Prostate gland (tissue), 2 donors: ENCODE results near the gene TOP2A. TPM values are rescaled to one million over a fixed set of nuclear protein-coding genes. Genes with fewer than 3 reads are reported as not detected.
"Not testable (repeated sequence)": the region's sequence is repeated elsewhere in the genome, so short reads cannot be mapped to it uniquely, and the experiment has no call there.

Experiments used
- DNase-seq: peaks from one replicate; pipeline ENCODE4 v3.0.0-alpha.2; 2019; ENCODE audit warnings: low spot score
- H3K27ac ChIP-seq, 2 donors: fragments of 200-600 bp; sonication (generic); 2 replicates each; pipeline ENCODE4 v1.5.1; 2017 to 2019
- H3K27me3 ChIP-seq: fragments of 200-600 bp; sonication (generic); replicated peaks from 2 replicates; pipeline ENCODE4 v1.5.1; 2019; ENCODE audit not compliant: insufficient read depth
- H3K36me3 ChIP-seq, 2 donors: fragments of 200-600 bp; sonication (generic); 1 replicate in 1 of 2; 2 replicates in 1 of 2; pipeline versions ENCODE4 v1.5.1 to v1.8.1; 2017 to 2019
- H3K4me1 ChIP-seq: fragments of 200-600 bp; sonication (generic); replicated peaks from 2 replicates; pipeline ENCODE4 v1.5.1; 2019
- H3K4me3 ChIP-seq, 2 donors: fragments of 200-600 bp; sonication (generic); 2 replicates each; pipeline ENCODE4 v1.5.1; 2017 to 2019
- H3K9me3 ChIP-seq: fragments of 200-600 bp; sonication (generic); 2 replicates; pipeline ENCODE4 v1.5.1; 2017
- CTCF ChIP-seq, 4 experiments: fragments of 200-600 bp in 2 of 4; fragments of 450-650 bp in 2 of 4; sonication (generic) in 2 of 4; IDR thresholded peaks; 1 replicate in 3 of 4; 2 replicates in 1 of 4; pipeline ENCODE4 v1.5.1; 2016 to 2019; ENCODE audit warnings: antibody characterized with exemption in 4 of 4, mild to moderate bottlenecking in 2 of 4, moderate library complexity in 2 of 4
- POLR2A ChIP-seq: fragments of 450-650 bp; IDR thresholded peaks from one replicate; pipeline ENCODE4 v1.6.1; 2016; ENCODE audit warnings: antibody characterized with exemption, mild to moderate bottlenecking
- POLR2AphosphoS5 ChIP-seq: sonication (generic); formaldehyde crosslinking; IDR thresholded peaks from one replicate; pipeline ENCODE4 v1.6.1; 2017; ENCODE audit warnings: antibody characterized with exemption
- WGBS: methylation state at CpG from one replicate; pipeline ENCODE4 v1.1.5; 2018; 5-methylcytosine and 5-hydroxymethylcytosine counted together
- intact Hi-C: fragments of 100-400 bp; cut with DNase I; formaldehyde crosslinking; loops from one replicate; pipeline ENCODE4 v1.14.2; 2022
- total RNA-seq, 2 donors: library from RNA; depleted of rRNA; stranded (reverse); fragments of >200 nt; gene quantifications; one replicate each; pipeline ENCODE4 v1.1.0, GENCODE V29; 2016

The TOP2A gene
- total RNA-seq, 2 donors from 2014 or later, result 3.1 to 15.9 TPM

GRCh38 chr17:40404003-40404402 is 13.7 kb downstream of the TOP2A start:
- Histone ChIP-seq H3K9me3 (no peaks in the 10 kb centered on the region), H3K27me3 (no peaks in the 10 kb centered on the region), H3K4me1 (no peaks in the 10 kb centered on the region), H3K36me3 (no peaks in the 10 kb centered on the region), H3K27ac (no peak overlapping the region), H3K4me3 (no peak overlapping the region)
- 57% methylated on average over 3 of the region's 3 CpGs for WGBS
- intact Hi-C loops, result loop anchor here (5.0 kb wide), 2 partner anchors 33 to 68 kb away; no protein-coding TSS in a partner anchor
- DNase-seq, result no peak
- TF ChIP-seq POLR2AphosphoS5 (no peak), POLR2A (no peak), CTCF (IDR thresholded peaks at IDR 0.05) (no peak)

- 91% methylated on average over 1 of the region's 1 CpG for WGBS
- H3K27ac ChIP-seq, result no peak overlapping the region
- no peaks in the 10 kb centered on the region for H3K9me3 ChIP-seq
- DNase-seq, result no peak
- H3K4me3 ChIP-seq, result no peak overlapping the region
- intact Hi-C loops, result loop anchor here (5.0 kb wide), 2 partner anchors 35 to 70 kb away; no protein-coding TSS in a partner anchor
- H3K27me3 ChIP-seq, result no peaks in the 10 kb centered on the region
- TF ChIP-seq CTCF (IDR thresholded peaks at IDR 0.05) (no peak), POLR2A (no peak)
- no peaks in the 10 kb centered on the region for H3K36me3 ChIP-seq
- H3K4me1 ChIP-seq, result no peaks in the 10 kb centered on the region
These were observed 15.0 kb downstream of the TOP2A start for GRCh38 chr17:40402668-40403067.

- Histone ChIP-seq H3K27ac (no peak overlapping the region), H3K36me3 (no peaks in the 10 kb centered on the region), H3K4me1 (no peaks in the 10 kb centered on the region), H3K27me3 (no peaks in the 10 kb centered on the region), H3K9me3 (no peaks in the 10 kb centered on the region), H3K4me3 (no peak overlapping the region)
- DNase-seq, result no peak
- intact Hi-C loops, result loop anchor here (2.0 kb wide), 1 partner anchor 134 kb away; no protein-coding TSS in a partner anchor
- 62% methylated on average over 4 of the region's 4 CpGs for WGBS
- TF ChIP-seq POLR2A, result no peak
- peak in 3 of 4 experiments; percentile 55 to 69 (median 64) for TF ChIP-seq CTCF (IDR thresholded peaks at IDR 0.05)
- no peak for TF ChIP-seq POLR2AphosphoS5
These were observed 18.5 kb downstream of the TOP2A start for GRCh38 chr17:40399185-40399584.

- H3K27me3 ChIP-seq, H3K9me3 ChIP-seq, H3K36me3 ChIP-seq, DNase-seq, H3K4me1 ChIP-seq, H3K4me3 ChIP-seq, H3K27ac ChIP-seq, intact Hi-C loops: not testable (repeated sequence)
- 98% methylated on average over 3 of the region's 3 CpGs for WGBS
These were observed 31.1 kb downstream of the TOP2A start for GRCh38 chr17:40386555-40386954.

- Histone ChIP-seq H3K27ac (no peak overlapping the region), H3K27me3 (no peaks in the 10 kb centered on the region), H3K4me1 (no peaks in the 10 kb centered on the region), H3K9me3 (no peaks in the 10 kb centered on the region), H3K4me3 (no peak overlapping the region), H3K36me3 (no peaks in the 10 kb centered on the region)
- intact Hi-C loops, result no loop called here
- no peak for DNase-seq
- WGBS, result 56% methylated on average over 4 of the region's 4 CpGs
- TF ChIP-seq POLR2A (no peak), POLR2AphosphoS5 (no peak), CTCF (IDR thresholded peaks at IDR 0.05) (no peak)
These were observed 35.4 kb downstream of the TOP2A start for GRCh38 chr17:40382251-40382650.
